Endothelial cell of umbilical vein (primary cell): ENCODE results near the gene TIMM10B. TPM values are rescaled to one million over a fixed set of nuclear protein-coding genes. Genes with fewer than 3 reads are reported as not detected.

Experiments
- BruUV-seq: library from RNA; stranded (reverse); fragments of 400-500 nt; replicated peaks from 2 replicates; lab custom pipeline; 2021; lab: Mats Ljungman, UMichigan
- CTCF ChIA-PET: fragments of 300-600, 350-600 bp; sonication (Branson Sonifier 250); formaldehyde crosslinking; loops from one replicate; lab custom pipeline; 2021; ENCODE audit warnings: antibody characterized with exemption, inconsistent platforms; lab: Charles Lee
- POLR2A ChIA-PET: fragments of 300-600, 350-600 bp; sonication (Branson Sonifier 250); formaldehyde crosslinking; loops from one replicate; lab custom pipeline; 2021; ENCODE audit warnings: antibody characterized with exemption, inconsistent platforms; lab: Charles Lee
- DNase-seq: peaks from one replicate; pipeline ENCODE4 v3.0.0-alpha.2; 2011; ENCODE audit warnings: low read depth, low spot score
- FAIRE-seq: peaks from 2 replicates; lab custom pipeline; 2011; peaks lifted over from hg19 to GRCh38; lab: Jason Lieb, UNC
- H2AFZ ChIP-seq: 2 replicates; pipeline ENCODE4 v1.6.0; 2012; ENCODE audit warnings: low read depth, low read length, control low read depth, inconsistent platforms
- H3K27ac ChIP-seq: 2 replicates; pipeline ENCODE4 v1.5.1; 2011; ENCODE audit warnings: low read depth, mild to moderate bottlenecking, control low read depth, low read length, moderate library complexity; ENCODE audit not compliant: insufficient read depth
- H3K27me3 ChIP-seq, 2 experiments: 2 replicates each; pipeline versions ENCODE4 v1.6.0 to v1.6.1; 2011; ENCODE audit warnings: low read length in 2 of 2, mixed read lengths in 1 of 2; ENCODE audit not compliant: control insufficient read depth in 2 of 2, insufficient read depth in 2 of 2
- H3K36me3 ChIP-seq, 2 experiments: 2 replicates in 1 of 2; 3 replicates in 1 of 2; pipeline ENCODE4 v1.5.1; 2011; ENCODE audit warnings: low read length in 2 of 2, mild to moderate bottlenecking in 1 of 2, moderate library complexity in 1 of 2; ENCODE audit not compliant: control insufficient read depth in 2 of 2, insufficient read depth in 2 of 2; ENCODE audit errors: extremely low read depth in 1 of 2
- H3K4me1 ChIP-seq: 3 replicates; pipeline ENCODE4 v1.5.1; 2011; ENCODE audit warnings: mild to moderate bottlenecking, low read length; ENCODE audit not compliant: control insufficient read depth, insufficient read depth; ENCODE audit errors: extremely low read depth
- H3K4me2 ChIP-seq: 2 replicates; pipeline ENCODE4 v1.6.1; 2011; ENCODE audit warnings: low read length, control low read depth, mixed read lengths; ENCODE audit not compliant: insufficient read depth
- H3K4me3 ChIP-seq, 3 experiments: fragments of 200-600 bp in 1 of 3; sonication (generic), shearing (Covaris generic) in 1 of 3; replicated peaks in 1 of 3; 2 replicates each; pipeline ENCODE4 v1.5.1; 2011 to 2016; ENCODE audit warnings: control low read depth in 3 of 3, low read length in 3 of 3, mild to moderate bottlenecking in 2 of 3, inconsistent platforms in 1 of 3, low read depth in 1 of 3, moderate library complexity in 1 of 3; ENCODE audit not compliant: insufficient read depth in 1 of 3
- H3K79me2 ChIP-seq: 2 replicates; pipeline ENCODE4 v1.6.0; 2012; ENCODE audit warnings: low read length, inconsistent platforms; ENCODE audit not compliant: control insufficient read depth, insufficient read depth
- H3K9ac ChIP-seq: replicated peaks from 2 replicates; pipeline ENCODE3; 2011; ENCODE audit warnings: low read length, control low read depth; ENCODE audit not compliant: insufficient read depth; ENCODE audit errors: extremely low read depth
- H3K9me1 ChIP-seq: replicated peaks from 3 replicates; pipeline ENCODE4 v1.6.0; 2011; ENCODE audit warnings: mild to moderate bottlenecking, low read length; ENCODE audit not compliant: control insufficient read depth, insufficient read depth; ENCODE audit errors: extremely low read depth
- H3K9me3 ChIP-seq: replicated peaks from 2 replicates; pipeline ENCODE4 v1.5.1; 2012; ENCODE audit warnings: low read length, inconsistent platforms; ENCODE audit not compliant: control insufficient read depth, insufficient read depth
- H4K20me1 ChIP-seq: replicated peaks from 2 replicates; pipeline ENCODE3; 2011; ENCODE audit warnings: mild to moderate bottlenecking, low read length; ENCODE audit not compliant: control insufficient read depth, insufficient read depth; ENCODE audit errors: extremely low read depth
- CTCF ChIP-seq, 2 donors: IDR thresholded peaks; 1 replicate in 1 of 2; 2 replicates in 1 of 2; pipeline ENCODE4 v1.5.1; 2011; ENCODE audit warnings: low read length in 2 of 2, mild to moderate bottlenecking in 2 of 2, moderate library complexity in 2 of 2, control low read depth in 1 of 2, inconsistent platforms in 1 of 2, low read depth in 1 of 2; ENCODE audit not compliant: insufficient read depth in 1 of 2; ENCODE audit errors: extremely low read depth in 1 of 2
- EZH2 ChIP-seq: IDR thresholded peaks from 2 replicates; pipeline ENCODE4 v1.6.1; 2012; ENCODE audit warnings: borderline replicate concordance, low read depth, mild to moderate bottlenecking, moderate library complexity, low read length, inconsistent platforms; ENCODE audit not compliant: severe bottlenecking
- FOS ChIP-seq: IDR thresholded peaks from 2 replicates; pipeline ENCODE4 v1.6.1; 2011; ENCODE audit warnings: mild to moderate bottlenecking, low read length, moderate library complexity, borderline replicate concordance; ENCODE audit not compliant: insufficient read depth
- MAX ChIP-seq: IDR thresholded peaks from 2 replicates; pipeline ENCODE4 v1.6.1; 2011; ENCODE audit not compliant: insufficient read depth, insufficient read length
- POLR2A ChIP-seq: IDR thresholded peaks from 2 replicates; pipeline ENCODE4 v1.6.1; 2012; ENCODE audit warnings: low read depth, mild to moderate bottlenecking, control low read depth, low read length
- POLR2AphosphoS5 ChIP-seq: IDR thresholded peaks from 2 replicates; pipeline ENCODE4 v1.6.1; 2012; ENCODE audit warnings: low read depth, mild to moderate bottlenecking, control low read depth, low read length, moderate library complexity; ENCODE audit not compliant: insufficient read depth
- dilution Hi-C: fragments of 300-500 bp; cut with MboI; formaldehyde crosslinking; loops from one replicate; pipeline ENCODE4 v1.15.0; 2019; ENCODE audit warnings: low sequenced_read_pairs; ENCODE audit not compliant: extremely low pct_ligation_motif_present
- intact Hi-C: fragments of 100-400 bp; cut with micrococcal nuclease; formaldehyde crosslinking; loops from one replicate; pipeline ENCODE4 v1.10.0; 2022
- polyA plus RNA-seq, 4 experiments: library from polyadenylated mRNA; depleted of rRNA in 3 of 4; stranded (reverse) in 3 of 4; unstranded in 1 of 4; fragments of >200 nt; gene quantifications; 2 replicates each; pipeline versions ENCODE4 v1.2.1 to v1.2.3, GENCODE V29; 2011 to 2012; ENCODE audit warnings: missing spikeins in 1 of 4
- total RNA-seq: library from RNA; stranded (reverse); gene quantifications from 2 replicates; pipeline ENCODE4 v1.2.3, GENCODE V29; 2021

Gene TIMM10B
- total and polyA plus RNA-seq, 2 donors (not counting 3 experiments of a cell fraction or from before 2014, with no cell fraction given) = 31.3 to 36.5 TPM

GRCh38 chr11:6473451-6474412, 7.6 kb upstream of the TIMM10B start, which contains the start of gene TRIM3:
Gene TRIM3 (minus strand): TSS chr11:6473941. CDS start chr11:6465695, 8,246 bp downstream.
- Histone ChIP-seq H3K27ac (peak within 1 kb of the TSS; percentile 87), H4K20me1 (no peaks in the 10 kb centered on the region), H3K4me3 (peak within 1 kb of the TSS; percentile 61 to 87 (median 68)), H3K9me1 (no peaks in the 10 kb centered on the region), H3K9me3 (no peaks in the 10 kb centered on the region), H3K4me1 (peaks cover 21% of the 10 kb centered on the region), H3K9ac (peak within 1 kb of the TSS; percentile 76), H3K79me2 (peaks cover 6% of the 10 kb centered on the region), H3K27me3 (no peaks in the 10 kb centered on the region), H3K36me3 (peaks cover 2 to 16% of the 10 kb centered on the region in 2 experiments), H2AFZ (peak within 1 kb of the TSS; percentile 90), H3K4me2 (peak within 1 kb of the TSS; percentile 93)
- no peak for TF ChIP-seq EZH2
- TF ChIP-seq MAX = no peak
- TF ChIP-seq FOS = no peak
- TF ChIP-seq POLR2AphosphoS5 = peak; percentile 94
- peak; percentile 95 for TF ChIP-seq POLR2A
- peak in 1 of 2 donors; percentile 42 for TF ChIP-seq CTCF (IDR thresholded peaks at IDR 0.05; ENCODE audit: extremely low read depth in 1 of 2, insufficient read depth in 1 of 2, low read depth in 1 of 2, low read length in 2 of 2)
- peak; percentile 87 for FAIRE-seq
- peak; percentile 87 for DNase-seq
- BruUV-seq = no TSS peak
- ChIA-PET POLR2A (interaction anchor here (1.0 to 1.4 kb wide), 2 partner anchors 8 to 54 kb away, joined by 3 to 4 read pairs; partner anchors contain the start of genes ARFIP2 and TIMM10B), CTCF (interaction anchor here (1.2 to 3.5 kb wide), 6 partner anchors 30 to 145 kb away, joined by 3 to 32 read pairs (median 4); partner anchors contain the start of gene TPP1)
- intact Hi-C loops (loop anchor here (1.0 to 5.0 kb wide), 5 partner anchors 8 to 241 kb away; partner anchors contain the start of genes ARFIP2, FHIP1B, TIMM10B and TPP1), dilution Hi-C loops (no loop called here)
